K562 (cell line): ENCODE data around the gene COL5A1. TPM values are rescaled to one million over a fixed set of nuclear protein-coding genes. Genes with fewer than 3 reads are reported as not detected.
"Not testable (repeated sequence)": the region's sequence is repeated elsewhere in the genome, so short reads cannot be mapped to it uniquely, and the experiment has no call there.

Experiments used
- ATAC-seq: fragments of 200-7000 bp; cut with Tn5 transposase; 3 replicates; pipeline ENCODE4 v1.9.1; 2020; ENCODE audit warnings: moderate library complexity
- BruUV-seq: library from RNA; stranded (reverse); fragments of 400-500 nt; replicated peaks from 2 replicates; lab custom pipeline; 2021; lab: Mats Ljungman, UMichigan
- CTCF ChIA-PET: fragments of 300-600 bp; formaldehyde crosslinking; extraction: SDS; loops from one replicate; lab custom pipeline; 2021; ENCODE audit warnings: low intra/inter-chr PET ratio; lab: Yijun Ruan, JAX
- POLR2A ChIA-PET: fragments of 300-600, 350-650 bp; sonication (Branson Sonifier 250); formaldehyde crosslinking; extraction: SDS; loops from one replicate; lab custom pipeline; 2021; ENCODE audit warnings: antibody characterized with exemption, inconsistent platforms; lab: Yijun Ruan, JAX
- DNase-seq, 4 experiments: peaks; one replicate each; pipeline versions ENCODE4 v3.0.0 to v3.0.0-alpha.2; 2011 to 2018; ENCODE audit warnings: low spot score in 3 of 4, mixed read lengths in 3 of 4; ENCODE audit errors: extremely low read depth in 1 of 4
- FAIRE-seq: peaks from 2 replicates; lab custom pipeline; 2011; peaks lifted over from hg19 to GRCh38; lab: Jason Lieb, UNC
- H2AFZ ChIP-seq: 2 replicates; pipeline ENCODE4 v1.6.0; 2011; ENCODE audit warnings: low read depth, low read length, control low read depth, inconsistent platforms
- H3K27ac ChIP-seq: fragments of 200-600 bp; 3 replicates; pipeline ENCODE4 v1.8.0; 2011; ENCODE audit warnings: low read depth, mild to moderate bottlenecking, control low read depth, inconsistent platforms, low read length, moderate library complexity, mixed read lengths; ENCODE audit errors: extremely low read depth
- H3K27me3 ChIP-seq, 2 experiments: fragments of 300-600 bp in 1 of 2; 2 replicates in 1 of 2; 3 replicates in 1 of 2; pipeline versions ENCODE4 v1.6.0 to v1.8.0; 2011; ENCODE audit warnings: inconsistent platforms in 2 of 2, low read length in 2 of 2, mild to moderate bottlenecking in 1 of 2, mixed read lengths in 1 of 2, moderate library complexity in 1 of 2; ENCODE audit not compliant: control insufficient read depth in 2 of 2, insufficient read depth in 2 of 2
- H3K36me3 ChIP-seq: fragments of 300-600 bp; 3 replicates; pipeline ENCODE4 v1.8.0; 2011; ENCODE audit warnings: mild to moderate bottlenecking, low read length, inconsistent platforms; ENCODE audit not compliant: control insufficient read depth, insufficient read depth
- H3K4me1 ChIP-seq, 2 experiments: fragments of 200-600 bp in 1 of 2; replicated peaks in 1 of 2; 2 replicates in 1 of 2; 3 replicates in 1 of 2; pipeline versions ENCODE4 v1.5.1 to v1.8.0; 2011; ENCODE audit warnings: inconsistent platforms in 2 of 2, low read length in 2 of 2, mild to moderate bottlenecking in 1 of 2, mixed read lengths in 1 of 2, moderate library complexity in 1 of 2; ENCODE audit not compliant: control insufficient read depth in 2 of 2, insufficient read depth in 2 of 2
- H3K4me2 ChIP-seq: 2 replicates; pipeline ENCODE4 v1.6.1; 2011; ENCODE audit warnings: low read length, control low read depth, inconsistent platforms, mixed read lengths; ENCODE audit not compliant: insufficient read depth
- H3K4me3 ChIP-seq: fragments of 200-600 bp; sonication (generic), shearing (Covaris generic); 2 replicates; pipeline ENCODE4 v1.5.1; 2016; ENCODE audit warnings: control low read depth, inconsistent platforms
- H3K79me2 ChIP-seq: fragments of 200-600 bp; 3 replicates; pipeline ENCODE4 v1.8.0; 2011; ENCODE audit warnings: low read length, inconsistent platforms; ENCODE audit not compliant: control insufficient read depth, insufficient read depth
- H3K9ac ChIP-seq, 2 experiments: 2 replicates each; pipeline versions ENCODE4 v1.6.0 to v1.6.1; 2011; ENCODE audit warnings: low read depth in 2 of 2, low read length in 2 of 2, control low read depth in 1 of 2, inconsistent platforms in 1 of 2, mild to moderate bottlenecking in 1 of 2, mixed read lengths in 1 of 2; ENCODE audit not compliant: insufficient read depth in 1 of 2
- H3K9me1 ChIP-seq: one replicate; pipeline ENCODE4 v1.6.0; 2011; ENCODE audit warnings: inconsistent platforms, mild to moderate bottlenecking, low read length, moderate library complexity; ENCODE audit not compliant: control insufficient read depth, insufficient read depth
- H3K9me3 ChIP-seq: replicated peaks from 2 replicates; pipeline ENCODE4 v1.5.1; 2011; ENCODE audit warnings: low read depth, low read length, inconsistent platforms; ENCODE audit not compliant: control insufficient read depth, insufficient read depth
- H4K20me1 ChIP-seq: replicated peaks from 2 replicates; pipeline ENCODE4 v1.6.1; 2011; ENCODE audit warnings: low read length, inconsistent platforms, mixed read lengths; ENCODE audit not compliant: control insufficient read depth, insufficient read depth
- FOXK1 ChIP-seq: sonication (generic); formaldehyde crosslinking; IDR thresholded peaks from 2 replicates; pipeline ENCODE4 v1.8.0; 2022; ENCODE audit warnings: missing genetic modification reagents, mild to moderate bottlenecking, borderline replicate concordance
- SMARCC2 ChIP-seq: fragments of 450-650 bp; IDR thresholded peaks from 2 replicates; pipeline ENCODE4 v1.6.1; 2017; ENCODE audit warnings: antibody characterized with exemption, moderate library complexity, mild to moderate bottlenecking, low read depth
- ZNF3 ChIP-seq: fragments of 250-450 bp; sonication (Bioruptor Pico); IDR thresholded peaks from 2 replicates; pipeline ENCODE4 v1.5.0; 2021; ENCODE audit warnings: mild to moderate bottlenecking, moderate library complexity
- ZNF79 ChIP-seq: fragments of 250-450 bp; sonication (Bioruptor Pico); IDR thresholded peaks from 2 replicates; pipeline ENCODE4 v1.4.0; 2020; ENCODE audit warnings: low read depth, mild to moderate bottlenecking, moderate library complexity
- ZSCAN29 ChIP-seq: fragments of 450-650 bp; IDR thresholded peaks from 2 replicates; pipeline ENCODE4 v1.6.1; 2017
- WGBS: fragments of 100-300 bp; shearing (Covaris generic); methylation state at CpG from one replicate; pipeline ENCODE4 v1.1.6; 2016; ENCODE audit warnings: low coverage, mixed read lengths; ENCODE audit not compliant: insufficient coverage; ENCODE audit errors: missing lambda C conversion rate; 5-methylcytosine and 5-hydroxymethylcytosine counted together
- in situ Hi-C: fragments of 300-500 bp; cut with MboI; formaldehyde crosslinking; loops from 4 replicates; pipeline ENCODE4 v1.15.0; 2018; ENCODE audit warnings: inconsistent platforms, mixed read lengths
- intact Hi-C: fragments of 100-400 bp; cut with micrococcal nuclease; formaldehyde crosslinking; loops from 2 replicates; pipeline ENCODE4 v1.14.2; 2022
- polyA plus RNA-seq, 8 experiments: library from polyadenylated mRNA; depleted of rRNA in 4 of 8; stranded (reverse) in 5 of 8; unstranded in 3 of 8; fragments of >200 nt; fragmentation: Nextera tagmentation in 2 of 8; fragmentation: Illumina TruSeq in 1 of 8; extraction: Ambion mirVana in 2 of 8; extraction: Trizol in 1 of 8; gene quantifications; 2 replicates each; pipeline versions ENCODE4 v1.2.1 to v1.2.3, GENCODE V29; 2011 to 2014; ENCODE audit warnings: inconsistent platforms in 1 of 8, missing spikeins in 1 of 8
- total RNA-seq, 7 experiments: library from RNA; depleted of rRNA in 6 of 7; stranded (reverse); fragments of >200 nt in 6 of 7; fragmentation: Illumina TruSeq in 2 of 7; extraction: Trizol in 2 of 7; gene quantifications; 2 replicates each; pipeline versions ENCODE4 v1.2.1 to v1.2.3, GENCODE V29; 2011 to 2021; ENCODE audit warnings: low replicate concordance in 1 of 7
- TF ChIP-seq, protein P1 (sequence below): fragments of 200-800 bp; sonication (Bioruptor generic); IDR thresholded peaks from 2 replicates; pipeline ENCODE4 v1.6.1; 2017; ENCODE audit warnings: missing genetic modification characterization, missing compliant biosample characterization

COL5A1 gene
- total and polyA plus RNA-seq, 9 of the 15 experiments (the other 6 are each of a cell fraction or from before 2014, with no cell fraction given): under 0.01 to 0.13 (median 0.04) TPM; not detected in 6

DNA sequence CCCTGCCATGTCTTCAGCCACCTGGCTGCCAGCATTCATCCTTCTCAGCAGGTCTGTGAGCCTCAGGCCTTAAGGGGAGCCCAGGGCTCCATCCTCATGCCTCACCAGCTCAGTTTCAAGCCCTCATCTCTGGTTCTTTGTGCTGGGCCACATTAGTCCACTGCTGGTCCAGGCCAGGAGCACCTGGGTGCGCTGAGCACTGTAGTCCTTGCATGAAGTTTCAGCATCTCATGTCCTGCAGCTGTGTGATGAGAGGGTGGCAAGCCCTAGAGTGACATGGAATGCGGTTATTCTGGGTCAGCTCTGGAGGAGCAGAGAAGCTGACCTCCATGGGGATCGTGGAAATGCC is 42.7 kb downstream of the COL5A1 start:
- Histone ChIP-seq H3K4me2 (no peak overlapping the region), H3K4me3 (no peak overlapping the region), H3K79me2 (no peaks in the 10 kb centered on the region), H3K9ac (no peak overlapping the region; a peak in 1 of 4 replicates), H3K27me3 (peaks cover 0 to 45% of the 10 kb centered on the region in 2 experiments; a peak in 2 of 5 replicates), H3K36me3 (no peaks in the 10 kb centered on the region), H3K9me1 (no peaks in the 10 kb centered on the region), H3K4me1 (no peaks in the 10 kb centered on the region), H2AFZ (no peak overlapping the region), H3K27ac (no peak overlapping the region), H4K20me1 (peaks cover 5% of the 10 kb centered on the region; the same call in 1 of the 2 replicates), H3K9me3 (no peaks in the 10 kb centered on the region)
- DNase-seq (no peak), FAIRE-seq (no peak), ATAC-seq (no peak)
- no TSS peak for BruUV-seq
- intact Hi-C loops: no loop called here
- in situ Hi-C loops: no loop called here
- WGBS: 0% methylated on average over 3 of the region's 3 CpGs
- TF ChIP-seq SMARCC2: no peak
- no peak for TF ChIP-seq ZNF79
- TF ChIP-seq ZSCAN29: no peak
- TF ChIP-seq, protein P1, sequence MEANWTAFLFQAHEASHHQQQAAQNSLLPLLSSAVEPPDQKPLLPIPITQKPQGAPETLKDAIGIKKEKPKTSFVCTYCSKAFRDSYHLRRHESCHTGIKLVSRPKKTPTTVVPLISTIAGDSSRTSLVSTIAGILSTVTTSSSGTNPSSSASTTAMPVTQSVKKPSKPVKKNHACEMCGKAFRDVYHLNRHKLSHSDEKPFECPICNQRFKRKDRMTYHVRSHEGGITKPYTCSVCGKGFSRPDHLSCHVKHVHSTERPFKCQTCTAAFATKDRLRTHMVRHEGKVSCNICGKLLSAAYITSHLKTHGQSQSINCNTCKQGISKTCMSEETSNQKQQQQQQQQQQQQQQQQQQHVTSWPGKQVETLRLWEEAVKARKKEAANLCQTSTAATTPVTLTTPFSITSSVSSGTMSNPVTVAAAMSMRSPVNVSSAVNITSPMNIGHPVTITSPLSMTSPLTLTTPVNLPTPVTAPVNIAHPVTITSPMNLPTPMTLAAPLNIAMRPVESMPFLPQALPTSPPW (CRISPR knock-in tag): no peak
- TF ChIP-seq FOXK1: no peak
- no peak for TF ChIP-seq ZNF3 (CRISPR knock-in tag)
- ChIA-PET CTCF (no interaction called here), POLR2A (no interaction called here)

DNA sequence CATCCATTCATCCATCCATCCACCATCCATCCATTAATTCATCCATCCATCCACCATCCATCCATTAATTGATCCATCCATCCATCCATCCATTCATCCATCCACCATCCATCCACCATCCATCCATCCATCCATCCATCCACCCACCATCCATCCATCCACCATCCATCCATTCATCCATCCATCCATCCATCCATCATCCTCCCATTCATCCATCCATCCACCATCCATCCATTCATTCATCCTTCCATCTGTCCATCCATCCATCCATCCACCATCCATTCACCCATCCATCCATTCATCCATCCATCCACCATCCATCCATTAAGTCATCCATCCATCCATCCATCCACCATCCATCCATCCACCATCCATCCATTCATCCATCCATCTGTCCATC is 43.3 kb downstream of the COL5A1 start:
- H3K9me1 ChIP-seq, POLR2A ChIA-PET, H3K27ac ChIP-seq, in situ Hi-C loops, ATAC-seq, DNase-seq, H3K9ac ChIP-seq, H2AFZ ChIP-seq, H3K4me1 ChIP-seq, H3K36me3 ChIP-seq, BruUV-seq, H4K20me1 ChIP-seq, H3K79me2 ChIP-seq, intact Hi-C loops, H3K4me3 ChIP-seq, H3K9me3 ChIP-seq, H3K4me2 ChIP-seq, CTCF ChIA-PET: not testable (repeated sequence)
- peaks cover 0 to 44% of the 10 kb centered on the region in 2 experiments; a peak in 2 of 5 replicates for H3K27me3 ChIP-seq
- FAIRE-seq: peak; percentile 35
